AG09309 (cell line): ENCODE results near the gene BCAT1.

ENCODE experiments used
- DNase-seq: peaks from one replicate; pipeline ENCODE4 v3.0.0-alpha.2; 2010; ENCODE audit warnings: low read depth
- H3K4me3 ChIP-seq: 2 replicates; pipeline ENCODE4 v1.5.1; 2011; ENCODE audit warnings: mild to moderate bottlenecking, low read depth, low read length, moderate library complexity; ENCODE audit not compliant: control insufficient read depth
- CTCF ChIP-seq: IDR thresholded peaks from 2 replicates; pipeline ENCODE4 v1.5.1; 2011; ENCODE audit warnings: mild to moderate bottlenecking, low read depth, low read length, inconsistent platforms; ENCODE audit not compliant: insufficient read depth, control insufficient read depth; ENCODE audit errors: missing control alignments

Gene BCAT1

GRCh38 chr12:24993793-24994192, 44.9 kb upstream of the BCAT1 start:
- DNase-seq, result no peak
- no peak for TF ChIP-seq CTCF
- no peak overlapping the region for H3K4me3 ChIP-seq

- peak; percentile 44 for TF ChIP-seq CTCF
- DNase-seq, result peak; percentile 16
- H3K4me3 ChIP-seq, result no peak overlapping the region
These were observed 42.5 kb upstream of the BCAT1 start for GRCh38 chr12:24991209-24992049.

- TF ChIP-seq CTCF, result no peak
- H3K4me3 ChIP-seq, result no peak overlapping the region
- DNase-seq, result no peak
These were observed 40.3 kb upstream of the BCAT1 start for GRCh38 chr12:24989216-24989615.

- H3K4me3 ChIP-seq, result no peak overlapping the region
- TF ChIP-seq CTCF, result no peak
- DNase-seq, result no peak
These were observed 33.3 kb upstream of the BCAT1 start for GRCh38 chr12:24982250-24982649.

- no peak for TF ChIP-seq CTCF
- no peak for DNase-seq
These were observed 31.3 kb upstream of the BCAT1 start for GRCh38 chr12:24979976-24980730.

GRCh38 chr12:24979329-24979728, 30.4 kb upstream of the BCAT1 start:
- TF ChIP-seq CTCF, result no peak
- no peak overlapping the region for H3K4me3 ChIP-seq
- DNase-seq, result no peak

More at GRCh38 chr12:24979976-24980730, 31.3 kb upstream of the BCAT1 start:
- no peak overlapping the region for H3K4me3 ChIP-seq
